Ectodermal cell (in vitro differentiated cells): ENCODE measurements around the gene FAM107A.

Experiments
- H3K27ac ChIP-seq: 2 replicates; pipeline ENCODE4 v1.7.0; 2013; ENCODE audit warnings: mild to moderate bottlenecking, low read depth, low read length; ENCODE audit not compliant: insufficient read depth, poor library complexity, severe bottlenecking
- H3K27me3 ChIP-seq: 2 replicates; pipeline ENCODE4 v1.7.0; 2013; ENCODE audit warnings: mild to moderate bottlenecking, low read length; ENCODE audit not compliant: insufficient read depth, control insufficient read depth, poor library complexity, severe bottlenecking
- H3K36me3 ChIP-seq: one replicate; pipeline ENCODE4 v1.7.0; 2013; ENCODE audit warnings: low read length; ENCODE audit not compliant: control insufficient read depth, insufficient read depth
- H3K4me1 ChIP-seq: one replicate; pipeline ENCODE4 v1.7.0; 2013; ENCODE audit warnings: low read length; ENCODE audit not compliant: control insufficient read depth, insufficient read depth
- H3K4me3 ChIP-seq: 2 replicates; pipeline ENCODE4 v1.7.0; 2013; ENCODE audit warnings: low read depth, low read length, control low read depth; ENCODE audit not compliant: insufficient read depth
- H3K9me3 ChIP-seq: 2 replicates; pipeline ENCODE4 v1.7.0; 2013; ENCODE audit warnings: mild to moderate bottlenecking, low read length, moderate library complexity; ENCODE audit not compliant: control insufficient read depth
- WGBS, 2 experiments: methylation state at CpG; one replicate each; pipeline ENCODE4 v1.1.7; 2013; ENCODE audit warnings: missing lambda C conversion rate in 2 of 2; 5-methylcytosine and 5-hydroxymethylcytosine counted together

Gene FAM107A

DNA sequence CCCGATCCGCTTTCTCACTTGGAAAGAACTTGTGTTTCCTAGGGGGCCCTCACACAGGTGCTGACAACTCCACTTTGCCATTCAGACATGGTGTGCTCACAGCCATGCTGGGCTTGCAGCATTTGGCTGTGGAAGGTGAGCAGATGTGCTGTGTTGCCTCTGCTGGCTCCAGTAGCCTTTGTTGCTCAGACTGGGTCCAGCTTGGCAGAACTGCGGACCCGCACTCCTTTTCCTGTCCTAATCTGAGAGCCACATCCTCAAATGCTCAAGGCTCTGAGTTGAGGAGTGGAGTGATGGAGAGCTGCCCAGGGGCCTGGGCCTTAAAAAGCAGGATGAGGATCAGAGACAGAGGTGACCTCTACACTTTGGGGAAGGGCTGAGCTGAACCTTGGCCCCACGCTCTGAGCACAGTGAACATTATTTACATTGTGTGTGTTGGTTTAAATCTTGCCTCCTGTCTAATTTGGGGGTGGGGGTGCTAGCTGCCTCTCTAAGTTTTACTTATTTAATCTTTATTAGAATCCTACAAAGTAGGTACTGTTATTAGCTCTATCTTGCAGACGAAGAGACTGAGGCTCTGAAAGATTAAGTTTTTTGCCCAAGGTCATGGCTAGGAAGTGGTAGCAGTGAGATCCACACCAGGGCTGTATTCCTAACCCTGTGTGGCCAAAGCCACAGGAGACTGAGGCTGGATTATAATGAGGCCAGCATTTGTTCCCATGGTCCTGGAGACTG is 57.4 kb downstream of the FAM107A start:
- Histone ChIP-seq H3K9me3 (no peaks in the 10 kb centered on the region), H3K27me3 (no peaks in the 10 kb centered on the region), H3K4me3 (no peak overlapping the region), H3K4me1 (peaks cover 40% of the 10 kb centered on the region), H3K27ac (no peak overlapping the region), H3K36me3 (no peaks in the 10 kb centered on the region)
- 93 to 96% methylated on average over 6 of the region's 6 CpGs for WGBS, 2 experiments

DNA sequence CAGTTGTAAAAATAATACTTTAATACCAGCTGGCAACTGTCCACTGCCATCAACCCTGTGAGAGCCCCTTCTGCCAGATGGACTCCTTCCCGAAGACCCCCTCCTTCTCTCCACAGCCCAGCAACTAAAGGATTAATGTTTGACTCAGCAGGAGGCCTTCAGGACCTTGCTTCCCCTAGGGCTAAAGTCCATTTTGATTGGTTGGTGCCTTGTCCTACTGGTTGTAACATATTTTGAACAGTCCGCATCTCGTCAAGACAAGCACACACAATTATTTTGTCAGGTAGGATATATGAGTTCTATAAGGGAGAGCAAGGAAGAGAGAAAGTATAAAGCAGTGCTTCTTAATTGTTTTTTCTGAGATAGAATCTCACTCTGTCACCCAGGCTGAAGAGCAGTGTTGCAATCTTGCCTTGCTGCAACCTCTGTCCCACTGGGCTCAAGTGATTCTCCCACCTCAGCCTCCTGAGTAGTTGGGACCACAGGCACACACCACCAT is 58.9 kb downstream of the FAM107A start:
- peaks cover 36% of the 10 kb centered on the region for H3K4me1 ChIP-seq
- H3K36me3 ChIP-seq, result no peaks in the 10 kb centered on the region
- WGBS, 2 experiments, result 25 to 36% methylated on average over 1 to 3 of the region's 3 CpGs
- H3K4me3 ChIP-seq, result no peak overlapping the region
- H3K27ac ChIP-seq, result no peak overlapping the region
- H3K27me3 ChIP-seq, result no peaks in the 10 kb centered on the region
- H3K9me3 ChIP-seq, result no peaks in the 10 kb centered on the region

DNA sequence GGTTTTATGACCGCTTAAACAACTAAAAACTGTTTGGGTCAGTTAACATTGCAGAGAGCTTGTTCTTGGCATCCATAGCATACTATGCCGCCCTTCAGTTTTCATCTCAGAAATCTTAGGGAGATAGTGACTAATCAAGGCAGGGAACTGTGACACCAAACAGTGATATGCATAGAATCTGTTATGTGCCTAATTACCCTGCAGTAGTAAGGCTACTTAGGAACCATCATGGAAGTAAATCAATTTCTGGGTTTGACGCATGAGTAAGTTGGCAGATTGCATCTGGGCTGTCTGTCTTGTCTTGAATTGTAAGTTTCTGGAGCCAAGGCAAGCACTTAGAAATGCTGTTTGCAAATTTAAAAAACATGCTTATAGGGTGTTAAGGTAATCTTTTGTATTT is 62.8 kb downstream of the FAM107A start:
- Histone ChIP-seq H3K27ac (no peak overlapping the region), H3K9me3 (no peaks in the 10 kb centered on the region), H3K27me3 (no peaks in the 10 kb centered on the region), H3K36me3 (no peaks in the 10 kb centered on the region), H3K4me3 (no peak overlapping the region), H3K4me1 (peaks cover 8% of the 10 kb centered on the region)
- 94 to 96% methylated on average over 3 of the region's 3 CpGs for WGBS, 2 experiments
